IPS DF 19.7 (cell line): ENCODE measurements around the gene MAD2L2.

Experiments used
- DNase-seq: peaks from one replicate; pipeline ENCODE4 v3.0.0-alpha.2; 2013; ENCODE audit warnings: low read depth, low spot score

Gene MAD2L2

DNA sequence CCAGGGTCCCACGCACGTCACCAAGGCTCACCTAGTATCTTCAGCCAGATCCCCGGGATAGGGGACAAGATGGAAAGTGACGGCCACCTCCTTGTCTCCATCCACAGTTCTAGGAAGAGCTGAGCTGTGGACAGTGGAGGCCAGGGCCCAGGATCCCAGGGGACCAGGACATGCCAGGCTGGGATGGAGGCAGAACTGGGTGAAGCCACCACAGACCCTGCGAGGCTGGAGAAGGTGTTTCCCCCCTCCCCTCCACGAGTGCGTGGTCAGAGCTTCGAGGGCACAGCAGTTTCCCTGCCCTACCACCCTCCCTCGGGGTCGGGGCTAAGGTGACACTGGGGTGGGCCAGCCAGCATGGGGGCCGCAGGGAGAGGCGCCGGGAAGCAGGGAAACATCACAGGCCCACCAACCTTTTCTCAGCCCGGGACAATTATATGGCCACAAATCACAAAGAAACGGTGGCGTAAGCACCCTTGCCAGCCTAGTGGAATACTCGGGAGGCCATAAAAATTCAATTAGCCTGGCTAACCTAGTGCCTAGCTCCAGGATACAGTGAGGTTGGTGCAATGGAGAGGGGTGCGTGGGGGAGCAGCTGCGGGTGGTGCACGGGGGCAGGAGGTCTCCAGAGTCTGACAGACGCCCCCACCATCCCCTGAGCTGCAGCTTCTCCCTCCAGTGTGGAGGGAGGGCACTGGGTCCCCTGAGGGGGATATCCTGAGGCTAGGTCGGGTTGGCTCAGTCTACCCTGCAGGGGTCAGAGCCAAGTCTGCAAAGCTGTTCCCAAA, 23.9 kb upstream of the MAD2L2 start:
- no peak for DNase-seq

GRCh38 chr1:11704194-11704529, 23.2 kb upstream of the MAD2L2 start:
- no peak for DNase-seq

GRCh38 chr1:11703357-11704193, 22.6 kb upstream of the MAD2L2 start:
- no peak for DNase-seq

- no peak for DNase-seq
These were observed 21.2 kb upstream of the MAD2L2 start for GRCh38 chr1:11701981-11702803.

DNA sequence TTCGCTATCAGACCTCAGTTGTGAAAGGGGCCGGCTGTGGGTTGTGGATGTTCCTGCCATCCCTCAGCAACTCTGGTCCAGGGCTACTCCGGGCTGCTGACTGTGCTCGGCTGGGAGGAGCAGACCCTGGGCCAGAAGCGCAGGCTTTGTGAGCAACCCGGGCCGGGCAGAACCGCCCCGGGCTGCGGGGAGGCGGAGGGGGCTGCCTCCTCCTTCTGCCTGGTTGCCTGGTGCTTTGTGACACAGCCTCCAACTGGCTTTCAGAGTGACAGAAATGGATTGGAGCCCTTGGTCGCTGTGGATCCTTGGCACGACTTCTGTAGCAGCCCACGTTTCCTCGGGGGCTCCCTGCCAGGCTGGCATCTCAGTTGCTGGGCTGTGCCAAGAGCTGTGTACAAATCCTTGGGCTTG, 20.6 kb upstream of the MAD2L2 start:
- DNase-seq, result no peak

- DNase-seq, result no peak
These were observed 19.9 kb upstream of the MAD2L2 start for GRCh38 chr1:11700601-11701467.

GRCh38 chr1:11697893-11698210, 16.9 kb upstream of the MAD2L2 start:
- DNase-seq, result no peak

DNA sequence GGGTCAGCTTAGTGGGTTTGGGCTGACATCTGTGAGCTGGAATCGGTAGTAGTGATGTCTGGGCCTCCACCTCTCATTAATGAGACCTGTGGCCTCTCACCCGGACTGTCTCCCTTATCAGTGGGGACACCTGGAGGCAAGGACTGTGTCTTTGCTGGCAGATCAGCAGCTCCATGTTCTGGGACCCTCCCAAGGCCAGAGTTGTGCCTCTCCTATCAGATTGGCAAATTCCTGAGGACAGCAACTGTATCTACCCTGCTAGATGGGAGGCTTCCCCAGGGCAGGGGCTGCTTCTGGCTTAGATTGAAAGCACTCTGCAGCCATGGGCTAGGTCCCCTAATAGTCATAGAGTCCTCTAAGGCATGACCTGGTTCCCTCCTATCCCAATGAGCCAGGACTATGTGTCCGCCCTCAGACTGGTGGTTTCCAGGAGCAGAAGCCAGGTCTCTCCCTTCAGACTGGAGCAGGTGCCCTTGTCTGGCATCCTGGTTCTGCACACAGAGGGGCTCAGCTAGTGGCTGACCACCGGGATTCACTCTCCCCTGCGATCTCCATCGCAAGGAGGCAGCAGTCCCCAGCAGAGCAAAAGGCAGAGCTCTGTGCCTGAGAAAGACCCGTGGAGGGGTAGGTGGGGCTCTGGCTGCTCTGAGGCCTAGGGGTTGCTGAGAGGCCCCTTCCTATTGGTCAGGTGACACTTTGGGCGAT, 16.4 kb upstream of the MAD2L2 start:
- no peak for DNase-seq

- DNase-seq, result no peak
These were observed 14.9 kb upstream of the MAD2L2 start for GRCh38 chr1:11695861-11696260.

DNA sequence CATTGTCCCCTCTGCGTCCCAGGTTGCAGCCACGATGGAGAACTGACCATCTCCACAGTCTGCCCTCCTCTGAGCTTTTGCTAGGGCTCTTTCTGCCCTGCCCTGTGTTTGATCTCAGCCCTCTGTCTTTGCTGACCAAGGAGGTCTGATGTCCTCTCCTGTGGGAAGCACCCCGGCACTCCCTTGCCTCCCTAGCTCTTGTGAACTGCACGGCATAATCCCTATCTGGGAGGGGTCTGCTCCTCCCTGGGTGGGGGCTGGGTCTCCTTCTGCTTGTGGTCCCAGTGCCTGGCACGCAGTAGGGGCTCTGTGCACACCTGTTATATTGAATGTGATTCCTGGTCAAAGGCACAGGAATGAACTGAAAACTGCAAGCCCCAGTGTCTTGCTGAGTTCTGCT, 13.0 kb upstream of the MAD2L2 start:
- no peak for DNase-seq

GRCh38 chr1:11693024-11693590, 12.2 kb upstream of the MAD2L2 start:
- no peak for DNase-seq

- DNase-seq, result no peak
These were observed 11.2 kb upstream of the MAD2L2 start for GRCh38 chr1:11691928-11692711.

DNA sequence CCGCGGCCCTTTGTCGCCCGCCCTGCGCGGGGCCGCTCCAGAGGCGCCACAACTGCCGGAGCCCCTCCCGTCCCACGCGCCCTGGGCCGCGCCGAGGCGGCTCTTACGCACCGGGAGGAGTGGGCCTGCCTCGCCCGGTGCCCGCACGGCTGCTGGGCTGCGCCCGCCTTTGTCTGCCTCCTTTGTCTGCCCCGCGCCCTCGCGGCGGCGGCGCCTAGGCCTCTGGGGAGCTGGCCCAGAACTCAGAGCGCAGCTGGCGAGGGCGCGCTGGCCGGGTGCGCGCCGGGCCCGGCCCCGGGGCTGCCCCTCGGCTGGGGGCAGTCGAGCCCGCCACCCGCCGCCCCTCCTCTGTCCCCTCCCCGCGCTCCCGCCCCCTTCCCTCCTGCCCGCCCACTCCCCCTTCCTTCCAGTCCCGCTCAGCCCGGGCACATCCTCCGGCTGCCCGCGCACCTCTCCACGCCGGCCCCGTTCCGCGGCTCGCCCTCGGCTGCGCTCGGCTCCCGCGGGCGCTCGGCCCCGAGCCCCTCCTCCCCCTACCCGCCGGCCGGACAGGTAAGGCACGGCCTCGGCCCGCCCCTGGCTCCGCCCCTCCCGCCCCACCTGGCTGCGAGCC, 10.5 kb upstream of the MAD2L2 start, which contains the start of gene DRAXIN:
DRAXIN (plus strand) TSS at position 409 of the 613 bp plus-strand sequence. CDS start 14,549 bp downstream, outside the sequence.
- no peak for DNase-seq

DNA sequence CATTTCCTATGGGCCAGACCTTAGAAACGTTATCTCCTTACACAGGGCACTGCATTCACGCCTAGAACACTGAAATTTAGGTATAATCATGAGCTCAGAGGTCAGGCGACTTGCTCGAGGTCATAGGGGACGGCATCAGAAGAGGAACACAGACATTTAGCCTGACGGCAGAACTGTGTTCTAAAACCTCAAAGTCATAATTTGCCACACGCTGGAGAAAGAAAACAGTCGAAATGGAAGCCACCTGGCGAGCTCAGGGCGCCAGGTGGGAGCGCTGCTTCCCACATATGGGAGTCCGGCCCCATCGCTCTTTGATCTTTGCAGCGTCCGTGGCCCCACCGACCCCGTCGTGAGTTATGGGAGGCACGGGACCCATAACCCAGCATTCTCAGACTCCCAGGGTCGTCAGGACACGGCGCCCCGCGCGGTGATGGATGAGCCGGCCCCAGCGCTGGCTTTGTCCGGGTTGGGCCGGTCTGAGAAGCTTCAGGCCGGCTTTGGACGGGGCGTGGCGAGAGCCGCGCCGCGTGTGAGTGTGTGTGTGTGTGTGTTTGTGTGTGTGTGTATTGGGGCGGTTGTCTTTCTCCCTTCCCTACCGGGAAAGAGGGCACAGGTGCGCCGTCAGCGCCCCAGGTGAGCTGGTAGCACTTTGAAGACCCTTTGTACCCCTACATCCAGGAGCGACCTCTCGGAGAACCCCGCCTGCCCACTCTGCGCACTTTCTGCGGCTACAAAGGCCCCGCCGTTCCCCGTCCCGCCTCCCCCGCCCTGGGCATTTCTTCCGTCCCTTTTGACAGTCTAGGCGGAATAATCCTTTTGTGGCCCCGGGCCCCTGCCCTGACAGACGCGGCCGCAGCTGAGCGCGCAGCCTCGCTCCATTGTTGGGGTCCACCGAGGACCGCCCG, 9.7 kb upstream of the MAD2L2 start:
- DNase-seq, result no peak

GRCh38 chr1:11688506-11688905, 7.6 kb upstream of the MAD2L2 start:
- no peak for DNase-seq

- DNase-seq, result no peak
These were observed 4.3 kb upstream of the MAD2L2 start for GRCh38 chr1:11685210-11685752.

DNA sequence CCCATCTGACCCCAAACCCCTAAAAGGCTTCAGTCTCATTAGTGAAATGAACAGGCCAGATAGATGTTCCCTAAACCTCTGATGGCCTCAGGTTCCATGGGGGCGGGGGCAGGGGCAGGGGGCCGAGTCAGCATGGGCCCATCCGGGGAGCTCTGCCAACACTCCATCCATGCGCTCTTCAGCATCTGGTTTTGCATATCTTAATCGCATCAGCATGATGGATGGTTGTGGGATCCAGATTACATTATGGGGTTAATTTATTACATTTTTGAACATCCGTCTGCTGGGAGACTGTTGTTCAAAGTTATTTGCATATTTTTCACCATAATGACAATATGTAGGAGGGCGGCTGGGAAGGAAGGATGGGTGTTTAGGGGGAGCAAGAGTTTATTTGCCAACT, 3.1 kb upstream of the MAD2L2 start:
- no peak for DNase-seq

DNA sequence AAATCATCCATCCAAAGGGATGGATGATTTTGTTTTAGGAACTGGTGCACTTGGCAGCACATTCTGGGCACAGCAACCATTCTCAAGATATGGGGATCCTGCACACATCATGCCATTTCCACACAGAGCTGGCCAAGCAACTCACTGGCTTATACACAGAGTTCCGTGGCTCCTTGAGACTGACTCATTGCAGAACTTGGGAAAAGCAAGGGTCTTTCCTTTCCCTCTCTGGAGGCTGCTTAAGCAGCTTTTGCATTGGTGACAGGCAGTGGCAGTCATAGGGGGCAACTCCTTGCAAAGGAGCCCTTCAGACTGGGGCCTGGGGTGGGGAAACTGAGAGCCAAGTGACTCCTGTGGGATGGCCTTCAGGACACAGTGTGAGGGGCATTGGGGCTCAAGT, 1.9 kb upstream of the MAD2L2 start:
- DNase-seq, result no peak
